HUDEP-2 (cell line): ENCODE data around the gene RAB6B.

ENCODE experiments used
- DNase-seq, 76 experiments: peaks; one replicate each; lab custom pipeline; 2025; ENCODE audit not compliant: unreplicated experiment in 76 of 76; lab: John Stamatoyannopoulos, UW

Gene RAB6B

DNA sequence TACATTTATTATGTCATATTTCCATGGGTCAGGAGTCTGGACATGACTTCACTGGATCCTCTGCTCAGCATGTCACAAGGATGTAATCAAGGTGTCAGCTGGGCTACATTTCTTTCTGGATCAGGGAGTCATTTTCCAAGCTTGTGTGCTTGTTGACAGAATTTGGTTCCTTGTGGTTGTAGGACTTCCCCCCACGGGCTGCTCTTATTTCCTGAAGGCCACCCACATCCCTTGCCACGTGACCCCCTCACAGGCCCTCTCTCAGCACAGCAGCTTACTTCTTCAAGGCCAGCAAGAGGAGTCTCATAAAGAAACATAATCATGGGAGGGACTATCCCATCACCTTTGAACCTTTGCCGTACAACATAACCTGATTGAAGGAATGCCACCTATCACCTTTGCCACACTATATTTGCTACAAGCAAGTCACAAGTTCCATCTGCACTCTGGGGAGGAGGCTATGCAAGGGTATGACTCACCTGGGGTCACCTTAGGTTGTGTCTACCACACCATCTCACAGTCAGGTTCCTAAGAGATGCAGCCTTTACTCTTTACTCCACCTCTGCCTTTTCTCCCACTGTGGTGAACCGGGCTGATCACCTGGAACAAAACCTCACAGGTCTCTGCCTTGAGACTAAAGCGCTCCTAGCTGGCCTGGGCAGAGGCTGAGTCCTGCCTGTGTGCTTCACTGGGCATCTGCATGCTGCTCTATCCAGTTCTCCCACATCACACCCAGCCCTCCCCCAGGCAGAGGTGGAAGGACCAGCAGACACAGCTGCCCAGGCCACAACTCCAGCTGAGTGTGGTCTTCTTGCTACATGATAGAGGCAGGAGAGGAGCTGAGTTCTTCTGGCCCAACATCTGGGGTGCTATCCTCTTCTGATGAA is 13.5 kb downstream of the RAB6B start:
- no peak for DNase-seq

DNA sequence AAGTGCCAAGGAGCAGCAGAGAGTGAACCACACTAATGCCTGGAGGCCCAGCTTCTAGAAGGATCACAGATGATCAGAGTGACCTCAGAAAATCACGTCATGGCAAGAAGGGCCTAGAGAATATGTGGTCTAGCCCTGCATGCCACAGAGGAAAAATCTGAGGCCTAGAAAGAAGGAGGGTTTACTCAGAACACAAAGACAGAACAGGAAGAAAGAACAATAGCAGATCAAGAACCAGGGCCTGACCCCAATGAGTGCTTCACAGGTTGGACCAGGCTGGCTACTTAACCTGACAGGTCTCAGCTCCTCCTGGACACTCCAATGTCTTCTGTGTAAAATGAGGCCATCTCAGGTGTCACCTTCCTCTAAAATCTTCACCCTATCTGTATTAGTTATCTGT is 14.2 kb downstream of the RAB6B start:
- no peak for DNase-seq

DNA sequence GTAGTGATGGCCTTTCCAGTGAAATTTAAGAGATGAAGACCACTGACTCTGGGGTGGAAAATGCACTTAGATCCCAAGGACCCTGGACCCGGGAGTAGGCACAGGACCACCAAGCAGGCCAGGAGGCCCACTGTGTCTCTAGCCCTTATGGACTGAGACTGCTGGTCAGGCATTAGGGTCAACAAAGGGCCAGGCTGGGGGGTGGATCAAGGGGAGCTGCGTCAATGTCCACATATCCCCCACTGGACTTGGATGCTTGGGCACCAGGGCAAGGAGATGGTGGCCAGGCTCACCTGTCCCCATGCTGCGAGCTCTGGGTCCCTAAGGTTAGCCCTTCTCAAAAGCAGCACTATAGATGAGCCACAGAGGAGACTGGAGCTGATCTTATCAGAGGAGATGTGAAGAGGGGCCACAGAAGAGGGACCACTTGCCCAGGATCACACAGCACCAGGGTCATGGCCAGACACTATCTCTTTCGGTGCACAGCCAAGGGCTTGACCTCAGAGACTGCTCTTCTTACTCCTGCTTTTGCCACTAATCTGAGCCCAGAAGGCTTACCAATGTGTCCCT is 14.7 kb downstream of the RAB6B start:
- DNase-seq: no peak

DNA sequence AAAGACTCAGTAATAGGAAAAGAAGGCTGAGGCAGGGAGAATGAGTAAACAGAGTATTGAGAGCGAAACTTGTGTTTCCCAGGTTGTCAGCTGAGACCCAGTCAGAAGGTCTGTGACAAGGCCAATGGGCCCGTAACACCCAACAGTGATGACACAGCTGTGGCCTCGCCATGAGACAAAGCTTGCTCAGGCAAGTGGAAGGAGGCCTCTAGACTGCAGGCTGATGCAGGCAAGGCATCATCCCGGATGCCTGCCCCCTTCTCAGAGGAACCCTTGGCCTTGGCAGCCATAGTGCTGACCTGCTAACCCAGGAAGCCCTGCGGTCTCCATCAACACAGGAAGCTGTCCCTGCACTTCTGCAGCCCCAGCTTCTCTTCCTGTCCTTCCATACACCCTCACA is 15.4 kb downstream of the RAB6B start:
- no peak for DNase-seq

DNA sequence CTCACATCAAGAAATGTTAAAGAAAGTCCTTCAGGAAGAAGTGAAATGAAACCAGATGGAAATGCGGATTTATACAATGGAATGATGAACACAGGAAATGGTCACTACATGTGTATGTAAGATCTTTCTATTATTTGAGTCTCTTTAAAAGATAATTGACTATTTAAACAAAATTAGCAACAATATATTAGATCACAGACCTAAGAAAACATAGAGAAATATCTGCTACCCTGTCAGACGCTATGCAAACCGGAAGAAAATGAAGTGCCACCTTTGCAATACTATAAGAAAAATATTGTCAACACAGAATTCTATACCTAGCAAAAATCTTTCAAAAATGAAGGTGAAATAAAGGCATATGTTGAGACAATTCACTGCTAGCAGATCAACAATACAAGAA is 17.2 kb downstream of the RAB6B start:
- no peak for DNase-seq

DNA sequence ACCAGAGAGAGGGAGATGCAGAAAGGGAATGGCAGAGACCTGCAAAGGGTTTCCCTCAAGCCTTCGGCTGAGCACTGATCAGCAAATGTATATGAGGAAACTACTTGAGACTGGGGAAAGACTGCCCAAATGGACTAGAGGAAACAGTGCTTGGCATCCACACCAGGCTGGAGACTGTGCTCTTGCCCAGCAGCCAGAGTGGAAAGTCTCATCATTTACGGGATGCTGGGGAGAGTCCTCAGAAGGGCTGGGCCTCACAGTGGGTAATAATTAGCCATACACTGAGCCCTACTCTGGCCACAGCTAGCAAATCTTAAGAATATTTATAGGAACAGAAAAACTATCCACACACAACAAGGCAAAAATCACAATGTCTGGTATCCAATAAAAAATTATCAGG is 18.5 kb downstream of the RAB6B start:
- no peak for DNase-seq

DNA sequence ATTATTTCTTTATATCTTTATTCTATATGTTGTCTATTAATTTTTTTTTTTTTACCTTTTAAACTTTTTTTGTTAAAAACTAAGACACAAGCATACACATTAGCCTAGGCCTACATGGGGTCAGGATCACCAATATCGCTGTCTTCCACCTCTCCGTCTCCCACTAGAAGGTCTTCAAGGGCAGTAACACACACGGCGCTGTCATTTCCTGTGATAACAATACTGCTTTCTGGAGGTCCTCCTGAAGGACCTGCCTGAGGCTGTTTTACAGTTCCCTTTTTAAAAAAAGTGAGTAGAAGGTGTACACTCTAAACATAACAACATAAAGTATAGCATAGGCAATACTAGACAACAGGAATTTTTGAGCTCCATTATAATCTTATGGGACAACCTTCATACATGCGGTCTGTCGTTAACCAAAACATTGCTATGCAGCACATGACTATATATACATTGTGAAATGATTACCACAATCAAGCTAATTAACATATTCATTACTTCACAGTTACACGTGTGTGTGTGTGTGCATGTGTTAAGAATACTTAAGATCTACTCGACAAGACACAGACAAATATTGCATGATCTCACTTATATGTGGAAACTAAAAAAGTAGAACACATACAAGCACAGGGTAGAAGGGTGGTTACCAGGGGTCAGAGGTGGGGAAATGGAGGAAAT is 20.8 kb downstream of the RAB6B start:
- DNase-seq: no peak

DNA sequence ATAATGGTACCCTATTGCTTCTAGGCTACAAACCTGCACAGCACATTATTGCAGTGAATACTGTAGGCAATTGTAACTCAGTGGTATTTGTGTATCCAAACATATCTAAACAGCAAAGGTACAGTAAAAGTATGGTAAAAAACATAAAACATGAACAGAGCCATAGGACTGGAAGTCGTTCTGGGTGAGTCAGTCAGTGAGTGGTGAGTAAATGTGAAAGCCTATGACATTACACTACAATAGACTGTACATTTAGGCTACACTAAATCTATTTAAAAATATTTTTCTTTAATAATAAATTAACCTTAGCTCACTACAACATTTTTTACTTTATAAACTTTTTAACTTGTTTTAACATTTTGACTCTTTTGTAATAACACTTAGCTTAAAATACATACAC is 21.3 kb downstream of the RAB6B start:
- no peak for DNase-seq

DNA sequence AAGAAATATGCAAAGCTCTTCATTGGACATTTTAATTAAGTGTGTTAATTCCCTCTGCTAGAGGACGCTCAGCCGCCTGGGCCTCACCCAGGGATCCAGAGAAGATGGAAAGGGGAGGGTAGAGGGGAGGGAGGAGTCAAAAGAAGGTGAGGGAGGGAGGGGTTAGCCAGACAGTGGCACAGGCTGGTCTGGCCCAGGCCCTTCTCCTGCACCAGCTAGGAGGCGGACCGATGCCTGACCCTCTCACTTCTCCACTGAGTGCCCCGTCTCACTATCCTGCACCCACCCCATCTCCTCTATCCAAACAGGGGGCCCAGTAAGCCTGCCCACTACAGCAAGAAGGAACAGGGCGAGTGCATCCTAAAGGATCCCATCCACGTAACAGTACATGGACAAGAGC is 22.9 kb downstream of the RAB6B start:
- DNase-seq: no peak

DNA sequence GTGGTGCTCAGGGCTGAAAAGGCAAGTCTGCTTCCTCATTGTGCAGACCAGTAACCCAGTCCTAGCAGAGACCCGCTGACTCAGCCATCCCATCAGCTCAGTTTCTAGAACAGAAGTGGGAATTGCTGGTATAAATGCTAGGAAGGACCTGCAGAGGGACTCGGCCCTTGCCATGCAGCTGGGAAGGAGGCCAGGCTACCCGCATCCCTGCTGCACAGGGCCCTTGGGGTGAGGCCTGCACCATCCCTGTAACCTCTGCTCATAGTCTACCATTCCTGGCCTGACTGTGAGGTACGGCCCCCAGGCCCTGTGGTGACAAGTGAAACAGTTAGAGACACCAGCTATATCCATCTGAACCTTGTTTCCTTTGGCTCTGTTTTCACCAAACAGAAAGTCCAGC is 23.5 kb downstream of the RAB6B start:
- no peak for DNase-seq

DNA sequence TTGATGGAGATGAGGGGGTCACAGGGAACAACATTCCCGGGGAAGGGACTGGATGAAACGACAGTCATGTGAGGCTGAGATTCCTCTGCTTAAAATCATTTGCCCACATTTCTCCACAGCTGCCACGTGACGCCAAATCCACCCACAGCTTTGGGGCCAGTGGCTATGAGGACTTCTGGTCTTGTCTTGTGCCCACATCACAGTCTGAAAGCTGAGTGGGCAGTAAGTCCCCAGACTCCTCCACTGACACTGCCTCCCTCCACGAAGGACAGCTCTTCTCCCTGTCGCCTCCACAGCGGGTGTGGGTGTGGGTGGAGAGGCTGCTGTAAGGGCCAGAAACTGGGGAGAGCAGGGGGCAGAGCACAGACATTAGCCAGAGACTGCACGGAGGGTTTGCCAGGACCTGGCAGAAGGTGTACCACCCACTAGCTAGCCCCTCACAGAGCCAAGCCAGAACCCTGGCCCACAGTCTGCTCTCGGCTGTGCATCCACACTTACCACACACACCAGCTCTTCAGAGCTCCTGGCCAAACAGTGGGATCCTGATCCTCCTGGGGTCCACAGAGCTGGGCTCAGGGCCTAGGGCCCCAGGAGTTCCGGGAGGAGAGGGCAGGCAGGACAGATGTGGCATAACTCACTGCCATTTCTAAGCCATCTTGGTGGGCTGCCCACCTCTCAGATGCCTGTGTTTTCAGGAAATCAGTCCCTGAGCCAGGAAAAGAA is 24.2 kb downstream of the RAB6B start:
- no peak for DNase-seq

DNA sequence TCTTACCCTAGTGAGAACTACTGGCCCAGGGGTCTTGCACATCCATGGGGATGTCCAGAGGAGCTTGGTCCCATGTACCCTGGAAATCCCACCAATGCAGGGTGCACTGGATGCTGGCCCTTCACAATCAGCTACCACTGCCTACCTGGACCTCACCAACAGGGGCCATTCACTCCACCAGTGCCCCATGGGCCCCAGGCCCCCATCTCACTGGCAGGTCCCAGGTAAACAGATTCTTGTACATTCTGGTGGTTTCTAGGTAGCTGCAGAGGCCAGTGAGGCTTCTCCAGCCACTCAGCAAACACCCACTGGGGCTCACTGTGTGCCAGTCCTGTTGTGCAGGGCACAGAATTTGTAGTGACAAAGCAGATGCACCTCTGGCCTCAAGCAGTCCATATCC is 24.9 kb downstream of the RAB6B start:
- no peak for DNase-seq

DNA sequence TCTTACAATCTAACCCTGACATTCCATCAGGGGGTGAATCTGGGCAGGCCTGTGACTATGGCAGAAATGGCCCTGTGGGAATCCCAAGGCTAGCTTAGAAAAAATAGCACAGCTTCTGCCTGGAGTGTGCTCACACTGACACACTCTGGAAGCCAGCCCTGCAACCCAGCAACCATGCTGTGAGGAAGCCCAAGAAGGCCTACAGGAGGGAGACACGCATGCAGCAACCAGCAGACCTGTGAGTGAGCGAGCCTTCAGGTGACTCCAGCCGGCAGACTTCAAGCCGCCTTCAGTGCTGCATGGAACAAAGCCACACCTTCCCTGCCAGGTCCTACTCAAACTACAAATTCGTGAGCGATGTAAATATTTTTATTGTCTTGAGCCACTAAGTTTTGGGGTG is 26.1 kb downstream of the RAB6B start:
- no peak for DNase-seq

DNA sequence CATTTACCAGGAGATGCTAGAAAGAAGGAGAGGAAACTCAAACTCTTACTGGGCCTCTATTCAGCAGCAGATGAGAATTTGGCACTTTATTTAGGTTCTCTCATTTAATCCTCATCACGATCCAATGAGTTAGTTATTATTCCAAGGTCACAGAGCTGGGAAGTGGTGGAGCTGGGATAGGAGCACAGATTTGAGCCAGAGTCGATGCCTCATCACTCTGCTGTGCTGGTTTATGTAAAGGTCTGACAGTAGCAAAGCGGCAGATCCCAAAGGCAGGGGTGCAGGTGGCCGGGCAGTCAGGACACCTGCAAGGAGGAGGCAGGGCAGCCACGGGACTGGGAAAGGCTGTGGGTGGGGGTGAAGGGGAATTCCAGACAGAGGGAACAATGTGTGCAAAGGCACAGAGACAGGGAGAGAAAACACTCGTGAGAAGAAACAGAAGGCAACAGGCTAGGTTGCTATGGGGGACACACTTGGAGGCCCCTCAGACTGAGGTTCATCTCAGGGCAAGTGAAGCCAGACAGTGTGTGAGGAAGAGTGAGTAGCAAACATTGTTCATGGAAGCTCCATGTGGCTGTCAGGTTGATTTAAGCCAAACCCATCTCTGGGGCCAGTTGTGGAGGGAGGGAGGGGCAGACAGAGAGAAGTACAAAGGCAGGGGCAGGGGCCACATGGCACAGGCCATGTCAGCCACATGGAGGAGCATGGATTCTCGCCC is 26.8 kb downstream of the RAB6B start:
- no peak for DNase-seq

DNA sequence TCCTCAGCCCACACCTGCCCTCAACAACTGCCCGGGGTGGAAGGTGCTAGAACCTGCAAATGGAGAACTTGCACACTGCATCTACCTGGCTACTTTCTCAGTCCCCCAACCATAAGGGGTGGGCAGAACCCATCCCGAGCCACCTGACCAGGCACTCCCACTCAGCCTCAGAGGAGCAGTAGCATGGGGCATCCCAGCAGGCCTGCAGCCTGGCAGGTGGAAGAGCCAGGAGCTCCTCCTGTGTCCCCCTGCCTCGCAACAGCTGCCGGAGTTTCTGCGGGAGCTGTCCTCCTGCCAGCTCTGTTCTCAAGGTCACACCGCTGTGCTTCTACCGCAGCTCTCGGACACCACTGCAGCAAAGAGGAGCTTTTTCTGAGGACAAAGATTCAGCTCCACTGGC is 27.5 kb downstream of the RAB6B start:
- DNase-seq: no peak

DNA sequence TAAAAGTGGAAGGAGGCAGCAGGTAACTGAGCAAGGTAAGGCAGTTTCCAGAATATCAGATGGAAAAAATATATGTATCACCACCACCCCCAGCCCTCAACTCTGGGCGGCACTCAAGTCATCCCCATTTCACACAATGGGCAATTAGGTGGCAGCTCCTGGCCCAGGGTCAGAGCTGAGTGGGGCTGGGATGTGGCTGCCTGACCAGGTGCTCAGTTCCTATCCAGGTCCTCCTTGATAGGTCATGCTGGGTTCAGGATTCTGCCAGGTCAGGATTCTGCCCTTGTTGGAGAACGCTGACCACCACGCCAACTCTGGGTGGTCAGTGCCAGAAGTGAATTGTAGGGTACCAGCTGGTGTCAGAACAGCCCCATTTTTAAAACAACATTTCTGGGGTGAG is 29.5 kb downstream of the RAB6B start:
- DNase-seq: no peak

DNA sequence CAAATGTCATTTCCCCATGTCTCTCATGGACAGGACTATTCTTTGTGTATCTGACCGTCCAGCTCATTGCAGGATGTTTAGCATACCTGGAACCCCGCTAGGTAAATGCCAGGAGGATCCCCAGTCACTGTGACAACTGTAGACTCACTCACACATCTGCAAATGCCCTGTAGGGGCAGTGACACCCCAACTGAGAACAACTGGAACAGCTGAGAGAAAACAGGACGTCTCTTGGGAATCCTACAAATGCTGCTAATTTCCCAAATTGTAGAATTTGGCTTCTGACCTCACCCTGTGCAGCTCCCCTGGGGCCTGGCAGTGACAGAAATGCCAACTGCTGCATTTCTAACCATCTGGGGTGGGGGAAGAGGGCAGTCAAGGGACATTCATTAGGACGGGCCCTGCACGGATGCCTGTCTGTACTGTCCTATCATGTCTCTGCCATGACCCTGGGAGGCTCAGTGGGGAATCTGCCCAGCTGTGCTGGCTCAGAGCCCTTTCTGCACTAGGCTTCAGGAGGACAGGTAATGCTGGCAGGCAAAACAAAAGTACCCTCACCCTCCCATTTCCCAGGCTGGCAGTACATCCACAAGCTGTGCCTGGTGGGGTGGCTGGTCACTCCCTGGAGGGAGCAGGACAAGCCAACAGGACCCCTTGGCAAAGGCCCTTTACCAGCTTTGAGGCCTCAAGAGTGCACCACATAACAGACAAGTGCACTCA is 30.4 kb downstream of the RAB6B start:
- DNase-seq: no peak

DNA sequence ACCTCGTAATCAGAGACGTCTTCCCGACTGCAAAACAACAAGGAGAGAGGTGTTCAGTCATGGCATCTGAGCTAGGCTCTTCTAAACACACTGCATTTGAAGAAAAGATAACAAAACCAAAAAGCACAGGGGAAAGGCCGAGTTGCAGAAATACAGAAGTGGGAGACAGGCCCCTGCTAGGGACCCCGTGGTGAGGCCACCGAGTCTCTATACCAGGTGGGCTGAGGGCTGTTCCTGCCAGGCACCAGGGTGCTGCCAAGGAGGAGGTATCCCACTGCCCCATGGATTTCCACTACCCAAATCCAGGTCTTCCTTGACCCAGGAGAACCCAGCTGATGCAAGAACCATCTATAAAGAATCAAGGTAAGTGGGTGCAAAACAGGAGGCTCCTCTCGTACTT is 31.1 kb downstream of the RAB6B start:
- no peak for DNase-seq

DNA sequence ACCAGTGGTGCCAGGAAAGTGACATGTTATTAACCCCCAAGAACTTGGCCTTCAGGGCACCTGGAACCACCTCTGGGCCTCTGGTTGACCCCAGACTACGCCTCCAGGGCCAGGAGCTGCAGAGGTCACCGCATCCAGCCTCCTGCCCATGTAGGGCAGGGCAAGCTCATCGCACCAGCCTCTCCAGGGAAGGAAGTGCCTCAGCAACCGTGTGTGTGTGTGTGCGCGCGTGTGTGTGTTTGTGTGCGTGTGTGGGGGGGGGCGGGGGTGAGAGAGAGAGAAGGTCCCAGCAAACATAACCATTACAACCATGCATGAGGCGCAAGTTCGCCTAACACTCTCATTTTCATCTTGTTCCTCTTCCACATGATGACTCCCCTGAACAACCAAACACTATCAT is 31.8 kb downstream of the RAB6B start:
- no peak for DNase-seq

DNA sequence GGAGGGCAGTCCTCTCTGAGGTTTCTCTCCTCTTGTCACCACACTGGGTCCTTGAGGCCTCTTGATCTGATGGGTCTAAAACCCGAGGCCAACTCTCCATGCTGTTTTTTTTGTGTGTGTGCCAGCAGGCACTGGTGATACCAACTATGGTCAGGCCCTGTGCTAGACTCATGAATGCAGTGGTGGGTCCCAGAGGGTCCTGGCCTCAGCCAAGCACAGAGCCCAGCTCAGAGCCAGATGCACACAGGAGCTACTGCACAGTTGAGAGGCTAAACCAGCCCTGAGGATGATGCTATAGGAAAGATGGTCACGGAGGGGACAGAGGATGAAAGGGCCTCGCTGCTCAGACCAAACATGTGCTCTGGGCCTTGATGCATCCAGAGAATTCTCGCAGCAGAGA is 33.5 kb downstream of the RAB6B start:
- no peak for DNase-seq
